ENCODE data around the gene FUZ. TPM values are rescaled to one million over a fixed set of nuclear protein-coding genes. Genes with fewer than 3 reads are reported as not detected.

FUZ gene
- total RNA-seq, 1 donor from 2014 or later, result 8.3 TPM

- no peak for TF ChIP-seq CTCF (conservative IDR thresholded peaks at IDR 0.05; ENCODE audit: low read depth, low read length)
- no peak for DNase-seq (ENCODE audit: low read depth)
- no peak overlapping the region for H3K4me3 ChIP-seq (ENCODE audit: low read depth, low read length)
Measured at GRCh38 chr19:49805822-49806619, 7.1 kb downstream of the FUZ start.

- no peak for TF ChIP-seq CTCF (conservative IDR thresholded peaks at IDR 0.05; ENCODE audit: low read depth, low read length)
- H3K4me3 ChIP-seq (ENCODE audit: low read depth, low read length), result no peak overlapping the region
- DNase-seq (ENCODE audit: low read depth), result no peak
Measured at GRCh38 chr19:49803529-49803856, 9.6 kb downstream of the FUZ start.

GRCh38 chr19:49802836-49803528 lies 10.1 kb downstream of the FUZ start:
- no peak for DNase-seq (ENCODE audit: low read depth)
- TF ChIP-seq CTCF (conservative IDR thresholded peaks at IDR 0.05; ENCODE audit: low read depth, low read length), result no peak
- peak overlapping the region; percentile 5 for H3K4me3 ChIP-seq (ENCODE audit: low read depth, low read length)

- DNase-seq (ENCODE audit: low read depth), result no peak
- peak overlapping the region; percentile 14 for H3K4me3 ChIP-seq (ENCODE audit: low read depth, low read length)
- TF ChIP-seq CTCF (conservative IDR thresholded peaks at IDR 0.05; ENCODE audit: low read depth, low read length), result peak; percentile 10
Measured at GRCh38 chr19:49801966-49802661, 11.0 kb downstream of the FUZ start.

- no peak overlapping the region for H3K4me3 ChIP-seq (ENCODE audit: low read depth, low read length)
- TF ChIP-seq CTCF (conservative IDR thresholded peaks at IDR 0.05; ENCODE audit: low read depth, low read length), result no peak
- DNase-seq (ENCODE audit: low read depth), result no peak
Measured at GRCh38 chr19:49801401-49801888, 11.6 kb downstream of the FUZ start.

GRCh38 chr19:49800771-49801170 lies 12.3 kb downstream of the FUZ start:
- H3K4me3 ChIP-seq (ENCODE audit: low read depth, low read length), result no peak overlapping the region
- no peak for TF ChIP-seq CTCF (conservative IDR thresholded peaks at IDR 0.05; ENCODE audit: low read depth, low read length)
- DNase-seq (ENCODE audit: low read depth), result no peak
